ENCODE data around the gene CNTD1.

The CNTD1 gene

GRCh38 chr17:42803074-42803883 is 4.6 kb downstream of the CNTD1 start:
- DNase-seq (ENCODE audit: low read depth in 3 of 3, low spot score in 1 of 3): no peak

- DNase-seq (ENCODE audit: low read depth in 3 of 3, low spot score in 1 of 3): no peak
Measured at GRCh38 chr17:42804918-42805367, 6.3 kb downstream of the CNTD1 start.

GRCh38 chr17:42806249-42806648 is 7.6 kb downstream of the CNTD1 start:
- DNase-seq (ENCODE audit: low read depth in 3 of 3, low spot score in 1 of 3): no peak

GRCh38 chr17:42809250-42809649 is 10.6 kb downstream of the CNTD1 start:
- DNase-seq (ENCODE audit: low read depth in 3 of 3, low spot score in 1 of 3): no peak

- DNase-seq (ENCODE audit: low read depth in 3 of 3, low spot score in 1 of 3): no peak
Measured at GRCh38 chr17:42814633-42815399, 16.2 kb downstream of the CNTD1 start.

GRCh38 chr17:42817866-42818265 is 19.2 kb downstream of the CNTD1 start:
- no peak for DNase-seq (ENCODE audit: low read depth in 3 of 3, low spot score in 1 of 3)

- no peak for DNase-seq (ENCODE audit: low read depth in 3 of 3, low spot score in 1 of 3)
Measured at GRCh38 chr17:42818379-42818778, 19.7 kb downstream of the CNTD1 start.

- peak in 1 of 3 donors; percentile 51 for DNase-seq (ENCODE audit: low read depth in 3 of 3, low spot score in 1 of 3)
Measured at GRCh38 chr17:42819939-42820535, 21.4 kb downstream of the CNTD1 start.

- no peak for DNase-seq (ENCODE audit: low read depth in 3 of 3, low spot score in 1 of 3)
Measured at GRCh38 chr17:42821176-42821575, 22.5 kb downstream of the CNTD1 start.

GRCh38 chr17:42827472-42827871 is 28.8 kb downstream of the CNTD1 start:
- DNase-seq (ENCODE audit: low read depth in 3 of 3, low spot score in 1 of 3): no peak

GRCh38 chr17:42830971-42831370 is 32.3 kb downstream of the CNTD1 start:
- no peak for DNase-seq (ENCODE audit: low read depth in 3 of 3, low spot score in 1 of 3)

- no peak for DNase-seq (ENCODE audit: low read depth in 3 of 3, low spot score in 1 of 3)
Measured at GRCh38 chr17:42832213-42832933, 33.7 kb downstream of the CNTD1 start.

- DNase-seq (ENCODE audit: low read depth in 3 of 3, low spot score in 1 of 3): peak; percentile 69 to 81 (median 74)
Measured at GRCh38 chr17:42832934-42833766, 34.5 kb downstream of the CNTD1 start, which contains the start of gene PSME3. TSS of gene PSME3 (plus strand) at chr17:42833397. CDS start at chr17:42833632, 235 bp downstream.

GRCh38 chr17:42833767-42834422 is 35.2 kb downstream of the CNTD1 start:
- no peak for DNase-seq (ENCODE audit: low read depth in 3 of 3, low spot score in 1 of 3)

- DNase-seq (ENCODE audit: low read depth in 3 of 3, low spot score in 1 of 3): no peak
Measured at GRCh38 chr17:42835732-42836131, 37.1 kb downstream of the CNTD1 start.

GRCh38 chr17:42841975-42842685 is 43.5 kb downstream of the CNTD1 start:
- no peak for DNase-seq (ENCODE audit: low read depth in 3 of 3, low spot score in 1 of 3)

GRCh38 chr17:42843358-42843934 is 44.8 kb downstream of the CNTD1 start:
- no peak for DNase-seq (ENCODE audit: low read depth in 3 of 3, low spot score in 1 of 3)

- no peak for DNase-seq (ENCODE audit: low read depth in 3 of 3, low spot score in 1 of 3)
Measured at GRCh38 chr17:42844271-42844670, 45.6 kb downstream of the CNTD1 start, which contains the start of gene AOC2. TSS of gene AOC2 (plus strand) at chr17:42844580. CDS start at chr17:42844627, 47 bp downstream.

Data from stimulated activated CD4-positive, alpha-beta T cell treated with anti-CD3 and anti-CD28 coated beads, TNF-alpha, amount 100 ng/mL, for 1 hour (primary cell).